ENCODE results near the gene LYRM4. TPM values are rescaled to one million over a fixed set of nuclear protein-coding genes. Genes with fewer than 3 reads are reported as not detected.

LYRM4 gene
- total and polyA plus RNA-seq, 2 experiments from 2014 or later = 51.0 to 62.0 TPM

- H3K4me2 ChIP-seq = peak overlapping the region; percentile 87
- H3K79me2 ChIP-seq (replicated peaks; ENCODE audit: insufficient read depth) = peaks cover 86% of the 10 kb centered on the region
- peak overlapping the region; percentile 93 for H3K27ac ChIP-seq (ENCODE audit: low read depth)
- ATAC-seq (no peak), DNase-seq (ENCODE audit: low spot score) (no peak)
- H4K20me1 ChIP-seq (replicated peaks; ENCODE audit: insufficient read depth) = peaks cover 8% of the 10 kb centered on the region; the same call in 1 of the 2 replicates
- no peaks in the 10 kb centered on the region for H3K9me2 ChIP-seq (ENCODE audit: insufficient read depth)
- H3F3A ChIP-seq (replicated peaks; ENCODE audit: low read depth) = 0 out of 2 replicates have a peak, but pooled peaks cover 6% of the 10 kb centered on the region
- H3K36me3 ChIP-seq (ENCODE audit: insufficient read depth) = peaks cover 4% of the 10 kb centered on the region; the same call in 1 of the 2 replicates
- peaks cover 30% of the 10 kb centered on the region for H3K36me3 Mint-ChIP-seq (ENCODE audit: low read depth)
- peak; percentile 10; the same call in 1 of the 2 replicates for TF ChIP-seq ETS1 (IDR thresholded peaks at IDR 0.05)
- no peak for TF ChIP-seq JUNB (IDR thresholded peaks at IDR 0.05; ENCODE audit: unreplicated experiment)
- no peak for TF ChIP-seq EZH2phosphoT487 (IDR thresholded peaks at IDR 0.05; ENCODE audit: unreplicated experiment)
- no peak for TF ChIP-seq EZH2 (IDR thresholded peaks at IDR 0.05; ENCODE audit: low read depth, unreplicated experiment)
- no peak for TF ChIP-seq NANOG (IDR thresholded peaks at IDR 0.05; ENCODE audit: borderline replicate concordance)
- peak overlapping the region; percentile 100 for H3K27ac Mint-ChIP-seq
- H3K4me1 ChIP-seq (ENCODE audit: insufficient read depth) = peaks cover 10% of the 10 kb centered on the region
- H3K27me3 ChIP-seq (ENCODE audit: insufficient read depth) = no peaks in the 10 kb centered on the region
- H3K4me1 Mint-ChIP-seq = peaks cover 8% of the 10 kb centered on the region
- peaks cover 7% of the 10 kb centered on the region; the same call in 2 of the 3 replicates for H3K9me3 Mint-ChIP-seq
- peaks cover 14% of the 10 kb centered on the region for H3K27me3 Mint-ChIP-seq (ENCODE audit: insufficient read depth, low read depth, poor library complexity)
- H3K4me3 ChIP-seq = peak overlapping the region; percentile 98
- peak overlapping the region; percentile 96 for H3K4me3 Mint-ChIP-seq
- peak overlapping the region; percentile 96 for H2AFZ ChIP-seq
Observed at GRCh38 chr6:5261545-5262109, 877 bp upstream of the LYRM4 start.

- peak overlapping the region; percentile 34 for H2AFZ ChIP-seq
- Mint-ChIP-seq H3K4me1 (peaks cover 8% of the 10 kb centered on the region), H3K4me3 (peak overlapping the region; percentile 96), H3K9me3 (peaks cover 7% of the 10 kb centered on the region; the same call in 2 of the 3 replicates), H3K27ac (peak overlapping the region; percentile 99), H3K36me3 (ENCODE audit: low read depth) (peaks cover 30% of the 10 kb centered on the region), H3K27me3 (ENCODE audit: insufficient read depth, low read depth, poor library complexity) (peaks cover 14% of the 10 kb centered on the region)
- H3F3A ChIP-seq (replicated peaks; ENCODE audit: low read depth) = 0 out of 2 replicates have a peak, but pooled peaks cover 6% of the 10 kb centered on the region
- H3K4me2 ChIP-seq = peak overlapping the region; percentile 87
- peak; percentile 82 for ATAC-seq
- peak; percentile 89 for DNase-seq (ENCODE audit: low spot score)
- TF ChIP-seq EZH2phosphoT487 (IDR thresholded peaks at IDR 0.05; ENCODE audit: unreplicated experiment) (no peak), NANOG (IDR thresholded peaks at IDR 0.05; ENCODE audit: borderline replicate concordance) (no peak), REST (IDR thresholded peaks at IDR 0.05; ENCODE audit: unreplicated experiment) (no peak), CREB1 (CRISPR knock-in tag; IDR thresholded peaks at IDR 0.05; ENCODE audit: low read depth) (peak; percentile 21; the same call in 1 of the 2 replicates)
- H3K27me3 ChIP-seq (ENCODE audit: insufficient read depth) = no peaks in the 10 kb centered on the region
- no peaks in the 10 kb centered on the region for H3K9me2 ChIP-seq (ENCODE audit: insufficient read depth)
- H3K27ac ChIP-seq (ENCODE audit: low read depth) = peak overlapping the region; percentile 93
- H3K4me3 ChIP-seq = peak overlapping the region; percentile 98
- peaks cover 8% of the 10 kb centered on the region; the same call in 1 of the 2 replicates for H4K20me1 ChIP-seq (replicated peaks; ENCODE audit: insufficient read depth)
- peaks cover 4% of the 10 kb centered on the region; the same call in 1 of the 2 replicates for H3K36me3 ChIP-seq (ENCODE audit: insufficient read depth)
- peaks cover 10% of the 10 kb centered on the region for H3K4me1 ChIP-seq (ENCODE audit: insufficient read depth)
- H3K79me2 ChIP-seq (replicated peaks; ENCODE audit: insufficient read depth) = peaks cover 81% of the 10 kb centered on the region
Observed at GRCh38 chr6:5260111-5260620, 584 bp downstream of the LYRM4 start.
